A673 (cell line): ENCODE results near the gene NRIP2. TPM values are rescaled to one million over a fixed set of nuclear protein-coding genes. Genes with fewer than 3 reads are reported as not detected.

Experiments
- BruUV-seq: library from RNA; stranded (reverse); fragments of 400-500 nt; replicated peaks from 2 replicates; lab custom pipeline; 2021; lab: Mats Ljungman, UMichigan
- CTCF ChIA-PET: fragments of 300-600 bp; sonication (Branson Sonifier 250); formaldehyde crosslinking; loops from one replicate; lab custom pipeline; 2022; ENCODE audit warnings: antibody characterized with exemption; lab: Charles Lee
- POLR2A ChIA-PET: fragments of 300-600 bp; sonication (Branson Sonifier 250); formaldehyde crosslinking; loops from one replicate; lab custom pipeline; 2022; ENCODE audit warnings: antibody characterized with exemption; ENCODE audit not compliant: low non-redundant PET; lab: Charles Lee
- DNase-seq: peaks from one replicate; pipeline ENCODE4 v3.0.0-alpha.2; 2015; ENCODE audit warnings: low spot score
- H3K27ac ChIP-seq: fragments of 200-600 bp; sonication (generic); 2 replicates; pipeline ENCODE4 v1.5.1; 2016; ENCODE audit warnings: mixed run types, low read depth, mild to moderate bottlenecking, mixed read lengths, antibody characterized with exemption, low read length; ENCODE audit not compliant: poor library complexity, severe bottlenecking
- H3K27me3 ChIP-seq: fragments of 200-600 bp; sonication (generic); replicated peaks from 2 replicates; pipeline ENCODE4 v1.6.1; 2017; ENCODE audit warnings: mixed run types, low read depth, mild to moderate bottlenecking, mixed read lengths, antibody characterized with exemption, low read length; ENCODE audit not compliant: insufficient read depth, poor library complexity
- H3K36me3 ChIP-seq: fragments of 200-600 bp; sonication (generic); 2 replicates; pipeline ENCODE4 v1.6.1; 2016; ENCODE audit warnings: mixed run types, mild to moderate bottlenecking, mixed read lengths, antibody characterized with exemption, low read length; ENCODE audit not compliant: insufficient read depth, poor library complexity, severe bottlenecking
- H3K4me1 ChIP-seq: fragments of 200-600 bp; sonication (generic); 2 replicates; pipeline ENCODE4 v1.6.1; 2017; ENCODE audit warnings: mixed run types, mild to moderate bottlenecking, mixed read lengths, antibody characterized with exemption, low read length; ENCODE audit not compliant: insufficient read depth, poor library complexity, severe bottlenecking
- H3K4me3 ChIP-seq: fragments of 200-600 bp; sonication (generic); 2 replicates; pipeline ENCODE4 v1.5.1; 2016; ENCODE audit warnings: low read depth, mixed run types, mild to moderate bottlenecking, mixed read lengths, low read length; ENCODE audit not compliant: poor library complexity, severe bottlenecking
- H3K9me3 ChIP-seq: fragments of 200-600 bp; sonication (generic); 2 replicates; pipeline ENCODE4 v1.6.1; 2016; ENCODE audit warnings: mixed run types, low read depth, mild to moderate bottlenecking, mixed read lengths, antibody characterized with exemption, low read length; ENCODE audit not compliant: poor library complexity, severe bottlenecking
- CTCF ChIP-seq: fragments of 300-800, 200-600 bp; sonication (generic); conservative IDR thresholded peaks from 2 replicates; pipeline ENCODE4 v1.5.1; 2017; ENCODE audit warnings: low read depth, mild to moderate bottlenecking, antibody characterized with exemption, low read length, moderate library complexity, mixed read lengths
- EZH2 ChIP-seq: fragments of 200-600 bp; sonication (generic); IDR thresholded peaks from 2 replicates; pipeline ENCODE4 v1.6.1; 2017; ENCODE audit warnings: borderline replicate concordance, low read depth, mild to moderate bottlenecking, mixed read lengths, antibody characterized with exemption, low read length; ENCODE audit not compliant: poor library complexity, severe bottlenecking
- intact Hi-C: fragments of 100-400 bp; cut with micrococcal nuclease; formaldehyde crosslinking; loops from one replicate; pipeline ENCODE4 v1.10.0; 2022; ENCODE audit not compliant: unreplicated experiment
- total RNA-seq: library from RNA; stranded (reverse); gene quantifications from 2 replicates; pipeline ENCODE4 v1.2.3, GENCODE V29; 2021

Gene NRIP2
- total RNA-seq, 1 experiment from 2014 or later, result 0.39 TPM

GRCh38 chr12:2833327-2833726, 1.5 kb downstream of the NRIP2 start:
- H3K4me1 ChIP-seq, result peaks cover 16% of the 10 kb centered on the region
- H3K9me3 ChIP-seq, result no peaks in the 10 kb centered on the region
- TF ChIP-seq CTCF (no peak), EZH2 (no peak)
- intact Hi-C loops, result no loop called here
- H3K36me3 ChIP-seq, result no peaks in the 10 kb centered on the region
- BruUV-seq, result no TSS peak
- H3K27ac ChIP-seq, result no peak overlapping the region
- DNase-seq, result no peak
- ChIA-PET CTCF (interaction anchor here (0.7 kb wide), 1 partner anchor 208 kb away, joined by 4 read pairs; no protein-coding TSS in a partner anchor), POLR2A (no interaction called here)
- no peak overlapping the region for H3K4me3 ChIP-seq
- no peaks in the 10 kb centered on the region for H3K27me3 ChIP-seq

- no peaks in the 10 kb centered on the region for H3K9me3 ChIP-seq
- no peak overlapping the region for H3K27ac ChIP-seq
- H3K27me3 ChIP-seq, result no peaks in the 10 kb centered on the region
- TF ChIP-seq CTCF (no peak), EZH2 (no peak)
- no TSS peak for BruUV-seq
- peaks cover 16% of the 10 kb centered on the region for H3K4me1 ChIP-seq
- no peak overlapping the region for H3K4me3 ChIP-seq
- ChIA-PET CTCF (no interaction called here), POLR2A (no interaction called here)
- intact Hi-C loops, result no loop called here
- DNase-seq, result no peak
- H3K36me3 ChIP-seq, result no peaks in the 10 kb centered on the region
These were observed 2.2 kb downstream of the NRIP2 start for GRCh38 chr12:2832550-2833127.

GRCh38 chr12:2829275-2829674, 5.6 kb downstream of the NRIP2 start:
- Histone ChIP-seq H3K27ac (no peak overlapping the region), H3K4me3 (no peak overlapping the region), H3K36me3 (peaks cover 2% of the 10 kb centered on the region), H3K27me3 (no peaks in the 10 kb centered on the region), H3K4me1 (peaks cover 11% of the 10 kb centered on the region), H3K9me3 (no peaks in the 10 kb centered on the region)
- CTCF ChIA-PET, result no interaction called here
- intact Hi-C loops, result no loop called here
- no peak for DNase-seq
- POLR2A ChIA-PET, result interaction anchor here (0.7 kb wide), 1 partner anchor 95 kb away, joined by 3 read pairs; no protein-coding TSS in a partner anchor
- BruUV-seq, result no TSS peak
- TF ChIP-seq CTCF (no peak), EZH2 (no peak)
